Forelimb muscle (tissue), 1 donor: ENCODE measurements around the gene CASQ2. TPM values are rescaled to one million over a fixed set of nuclear protein-coding genes. Genes with fewer than 3 reads are reported as not detected.

Experiments used
- DNase-seq: peaks from one replicate; pipeline ENCODE4 v3.0.0-alpha.2; 2013; ENCODE audit warnings: low read depth
- polyA plus RNA-seq: library from polyadenylated mRNA; unstranded; fragments of 120-200 nt; gene quantifications from one replicate; pipeline ENCODE4 v1.2.1, GENCODE V29; 2013; ENCODE audit not compliant: insufficient read length

CASQ2 gene
- polyA plus RNA-seq: 914 TPM

DNA sequence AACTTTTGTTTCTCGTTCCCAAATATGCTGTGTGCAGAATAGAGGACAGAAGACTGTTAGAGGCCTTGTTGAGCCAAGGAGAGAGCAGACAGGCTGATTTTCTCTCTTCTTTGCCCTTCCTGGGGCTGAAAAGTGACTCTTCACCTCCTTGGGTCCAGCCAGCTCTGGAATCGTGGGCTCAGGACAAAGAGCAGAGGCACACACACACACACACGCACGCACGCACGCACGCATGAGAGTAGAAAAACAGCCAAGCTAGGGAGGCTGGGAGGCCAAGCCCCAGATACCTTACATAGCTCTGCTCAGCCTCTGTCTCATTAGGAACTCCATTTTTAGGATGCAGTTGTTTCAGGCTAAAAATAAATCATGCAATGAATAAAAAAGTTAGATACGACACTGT, at the start of gene CASQ2:
Gene CASQ2, minus strand, starts transcription at position 166 of the 400 bp plus-strand sequence. CDS start 173 bp downstream, outside the sequence.
- no peak for DNase-seq

DNA sequence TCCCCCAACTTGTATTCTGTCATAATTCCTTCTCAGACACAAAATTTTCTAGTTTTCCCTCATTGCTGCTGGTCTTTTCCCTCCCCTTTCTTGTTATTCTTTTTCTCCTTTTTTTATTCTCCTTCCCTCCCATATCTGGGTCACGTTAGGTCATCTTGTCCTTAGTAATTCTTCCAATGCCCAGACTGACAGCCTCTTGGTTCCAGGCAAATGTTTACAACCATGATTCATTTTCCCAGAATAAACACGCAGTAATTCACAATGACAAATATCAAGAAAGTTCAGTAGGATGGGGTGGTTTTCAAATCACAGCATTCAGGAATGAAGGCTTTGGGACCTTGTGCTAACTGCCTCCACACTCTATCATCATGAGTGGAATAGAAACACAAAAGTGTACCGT, 47.2 kb upstream of the CASQ2 start:
- DNase-seq: no peak

DNA sequence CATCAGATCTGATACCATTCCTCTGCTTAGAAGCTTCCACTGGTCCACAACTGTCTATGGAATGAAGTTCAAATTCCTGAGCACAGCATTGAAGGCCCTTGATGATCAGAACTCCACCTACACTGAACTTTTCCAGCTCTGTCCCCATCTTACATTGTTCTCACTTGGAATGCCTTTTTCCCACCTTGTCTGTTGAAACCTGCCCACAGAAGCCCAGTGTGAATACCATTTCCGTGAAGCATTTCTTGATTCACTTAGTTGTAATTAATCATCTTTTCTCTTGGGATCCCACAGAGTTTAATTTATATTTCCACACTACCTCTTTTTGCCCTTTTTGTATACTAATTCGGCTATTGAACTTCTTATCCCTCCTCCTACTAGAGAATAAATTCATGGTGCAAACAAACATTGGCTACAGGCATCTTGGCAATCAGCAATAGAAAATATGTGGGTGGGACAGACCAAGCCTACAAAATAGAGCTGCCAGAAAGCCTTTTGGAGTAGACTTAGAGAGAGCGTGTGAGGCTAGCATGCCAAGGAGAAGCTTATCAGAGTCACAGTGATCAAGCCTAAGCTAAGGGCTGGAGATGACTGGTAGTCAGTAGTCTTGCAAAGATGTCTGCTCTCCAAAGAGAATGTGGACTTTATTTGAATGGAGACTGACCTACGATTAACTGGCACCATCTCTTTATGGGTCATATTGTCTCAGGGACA, 46.3 kb upstream of the CASQ2 start:
- no peak for DNase-seq

- DNase-seq: no peak
Observed at GRCh38 chr1:115813727-115814126, 45.2 kb upstream of the CASQ2 start.

- no peak for DNase-seq
Observed at GRCh38 chr1:115811140-115811828, 42.8 kb upstream of the CASQ2 start.

DNA sequence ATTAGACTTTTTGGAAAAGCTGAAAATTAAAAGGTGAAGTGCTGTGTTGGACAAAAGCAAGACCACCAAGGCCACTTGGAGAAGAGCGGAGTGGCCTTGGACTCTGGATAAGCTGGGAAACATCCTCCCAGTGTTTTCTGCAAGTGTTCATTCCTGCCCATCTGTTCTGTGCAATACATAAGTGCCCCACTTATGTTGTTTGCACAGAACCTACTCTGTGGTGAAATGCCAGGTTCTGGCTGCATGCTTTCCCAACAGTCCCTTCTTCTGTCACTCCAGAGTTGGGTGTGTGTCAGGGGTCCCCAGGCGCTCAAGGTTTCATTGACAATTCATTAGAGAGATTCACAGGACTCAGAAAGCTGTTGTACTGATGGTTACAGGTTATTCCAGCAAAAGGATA, 42.1 kb upstream of the CASQ2 start:
- DNase-seq: no peak

DNA sequence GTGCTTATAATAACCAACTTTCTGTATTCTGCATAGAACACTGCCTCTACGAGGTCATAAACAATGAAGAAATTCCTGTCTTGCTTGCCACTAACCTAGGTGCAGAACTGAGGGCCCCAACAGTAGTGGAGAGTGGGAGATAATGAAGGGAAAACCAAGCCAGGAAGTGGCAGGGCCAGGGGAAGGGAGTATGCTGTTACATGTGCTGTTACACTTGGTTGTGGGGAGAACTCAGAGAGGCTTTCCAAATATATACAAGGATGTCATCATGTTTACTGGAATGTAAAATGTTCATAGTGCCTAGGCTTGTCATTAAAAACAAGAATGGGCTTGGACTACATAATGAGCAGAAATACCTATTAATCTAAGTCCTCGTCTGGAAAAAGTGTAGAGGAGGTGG, 41.3 kb upstream of the CASQ2 start:
- DNase-seq: no peak

- DNase-seq: no peak
Observed at GRCh38 chr1:115809076-115809475, 40.6 kb upstream of the CASQ2 start.

DNA sequence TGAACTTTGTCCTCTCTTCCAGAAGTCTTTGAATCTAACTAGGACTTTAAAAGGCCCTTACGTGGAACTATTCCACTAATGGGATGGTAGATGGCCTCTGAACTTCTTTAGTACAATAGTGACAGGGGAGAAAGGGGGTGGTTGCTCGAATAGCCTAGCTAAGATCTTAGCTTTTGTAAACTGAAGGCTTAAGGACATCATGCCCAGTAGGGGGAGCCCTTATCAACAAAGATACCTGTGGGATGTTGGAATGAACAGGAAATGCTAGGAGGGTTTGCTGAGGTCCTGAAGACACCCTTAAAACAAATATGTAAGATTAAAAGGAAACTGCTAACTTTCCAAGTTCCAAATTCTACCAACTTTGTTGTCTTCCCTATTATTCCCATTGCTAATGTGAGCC, 39.2 kb upstream of the CASQ2 start:
- DNase-seq: peak; percentile 32

DNA sequence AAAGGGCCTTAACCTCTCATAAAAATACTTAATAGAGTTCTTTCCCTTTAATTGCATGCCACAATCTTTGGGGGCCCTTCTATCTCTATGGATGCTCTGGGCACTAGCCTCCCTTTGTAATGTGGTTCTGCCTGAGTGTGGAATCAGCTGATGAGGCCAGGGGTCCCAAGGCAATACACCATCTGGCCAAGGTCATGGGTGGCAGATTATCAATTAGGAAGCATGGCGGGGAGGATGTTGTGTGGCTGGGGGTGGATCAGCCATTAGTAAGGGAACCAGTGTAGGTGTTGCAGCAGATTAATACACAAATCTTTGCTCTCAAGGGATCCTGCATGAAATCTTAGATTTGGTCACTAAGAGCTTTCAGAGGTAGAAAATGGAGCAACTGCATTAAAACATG, 37.1 kb upstream of the CASQ2 start:
- no peak for DNase-seq

GRCh38 chr1:115802416-115802815, 33.9 kb upstream of the CASQ2 start:
- DNase-seq: no peak

- DNase-seq: no peak
Observed at GRCh38 chr1:115797486-115797885, 29.0 kb upstream of the CASQ2 start.

DNA sequence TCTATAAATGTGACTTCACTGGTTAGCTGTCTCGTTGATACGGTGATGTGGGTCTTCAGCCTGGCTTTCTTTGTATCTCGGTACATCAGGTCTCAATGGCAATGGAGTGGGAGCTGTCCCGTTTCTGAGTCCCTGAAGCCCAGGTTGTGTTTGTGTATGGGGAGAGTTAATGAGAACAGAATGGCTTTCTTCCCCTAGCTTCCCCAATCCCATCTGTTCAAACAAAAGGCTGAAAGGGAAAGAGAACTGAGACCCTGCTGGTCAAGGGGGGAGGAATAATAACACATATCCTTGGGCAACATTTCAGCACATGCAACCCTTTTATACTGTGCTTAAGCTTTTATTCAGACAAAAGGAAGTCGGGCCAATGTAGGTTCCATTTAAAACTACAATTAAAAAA, 28.4 kb upstream of the CASQ2 start:
- no peak for DNase-seq

- DNase-seq: no peak
Observed at GRCh38 chr1:115796036-115796435, 27.5 kb upstream of the CASQ2 start.

DNA sequence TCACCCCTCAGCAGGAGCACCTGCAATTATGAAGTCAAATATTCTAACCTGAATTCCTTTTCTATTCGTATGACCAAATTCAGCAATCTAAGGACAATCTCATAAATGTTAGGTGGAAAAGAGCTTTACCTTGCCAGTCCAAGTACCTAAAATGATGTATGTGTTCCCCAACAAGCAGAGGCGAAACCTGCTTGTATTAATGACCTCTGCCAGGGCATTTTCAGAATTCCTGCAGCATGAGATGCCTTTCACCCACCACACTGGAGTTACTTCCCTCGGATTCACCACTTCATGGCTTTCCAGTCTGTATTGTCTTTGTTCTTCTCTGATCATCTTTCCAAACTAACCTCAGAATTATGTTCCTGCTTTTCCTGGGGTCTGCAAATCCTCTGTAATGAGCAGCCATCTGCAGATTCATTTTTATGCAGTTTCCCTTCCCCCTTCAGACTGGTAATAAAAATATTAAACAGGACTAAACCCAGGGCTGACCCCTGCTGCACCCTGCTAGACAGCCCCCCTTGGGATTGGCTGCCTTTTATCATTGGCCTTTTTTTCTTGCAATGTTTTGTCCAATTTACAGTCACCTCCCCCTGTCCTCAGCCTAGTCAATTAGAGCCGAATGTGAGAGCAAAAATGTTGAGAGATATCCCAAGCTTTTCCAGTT, 26.6 kb upstream of the CASQ2 start:
- DNase-seq: no peak

DNA sequence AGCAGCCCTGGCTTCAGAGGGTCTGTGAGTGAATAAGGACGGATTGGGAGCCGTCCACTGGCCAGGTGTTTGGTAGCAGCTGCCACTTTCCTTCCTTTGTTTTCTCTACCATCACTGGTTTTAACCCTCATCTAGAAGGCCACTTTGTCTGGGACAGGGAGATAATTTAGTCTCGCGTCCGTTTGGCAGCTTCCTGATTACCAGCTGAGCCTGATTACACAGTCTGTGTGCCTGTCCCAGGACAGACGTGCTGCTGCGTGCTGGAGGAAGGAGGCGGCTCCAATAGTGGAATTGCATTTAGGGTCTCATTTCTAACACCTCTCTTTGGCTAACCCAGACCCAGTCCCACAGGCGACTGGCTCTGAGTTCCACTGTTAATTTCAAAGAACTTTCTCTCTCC, 24.6 kb upstream of the CASQ2 start:
- DNase-seq: no peak

GRCh38 chr1:115791816-115792215, 23.3 kb upstream of the CASQ2 start:
- no peak for DNase-seq

DNA sequence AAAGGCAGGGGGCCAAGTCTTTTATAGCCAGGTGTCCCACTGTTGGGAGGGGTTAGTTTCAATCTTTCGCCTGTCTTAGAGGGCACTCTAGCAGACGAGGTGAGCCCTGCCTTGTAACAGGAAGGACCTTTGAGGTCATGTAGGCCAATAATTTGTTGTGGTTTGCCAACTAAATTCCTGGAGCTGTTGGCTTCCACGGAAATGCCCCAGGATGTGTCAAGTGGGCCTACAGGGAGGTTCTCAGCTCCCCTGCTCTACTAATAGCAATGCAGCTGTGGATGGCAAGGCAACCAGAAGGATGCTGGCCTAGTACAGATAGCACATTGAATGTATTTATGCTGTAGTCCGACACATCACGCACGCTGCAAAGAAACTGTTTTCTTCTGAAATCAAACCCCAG, 22.3 kb upstream of the CASQ2 start:
- no peak for DNase-seq

DNA sequence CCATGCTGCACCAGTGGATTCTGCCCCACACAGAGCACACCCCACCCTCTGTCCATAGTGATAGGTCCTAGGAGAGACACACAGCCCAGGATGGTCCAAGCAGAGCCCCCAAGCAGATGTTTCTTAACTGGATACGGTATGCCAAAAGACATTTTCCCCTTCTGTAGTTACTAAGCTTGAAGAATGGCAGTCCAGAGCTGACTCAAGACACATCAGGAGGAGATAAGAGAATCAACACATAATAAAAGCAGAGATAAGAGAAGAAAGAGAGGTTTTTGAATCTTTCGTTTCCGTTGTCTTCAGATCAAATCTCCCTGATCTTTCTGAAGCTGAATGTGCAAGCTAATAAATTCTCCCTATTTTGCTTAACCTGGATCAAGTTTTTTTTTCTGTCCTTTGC, 21.8 kb upstream of the CASQ2 start:
- DNase-seq: no peak

DNA sequence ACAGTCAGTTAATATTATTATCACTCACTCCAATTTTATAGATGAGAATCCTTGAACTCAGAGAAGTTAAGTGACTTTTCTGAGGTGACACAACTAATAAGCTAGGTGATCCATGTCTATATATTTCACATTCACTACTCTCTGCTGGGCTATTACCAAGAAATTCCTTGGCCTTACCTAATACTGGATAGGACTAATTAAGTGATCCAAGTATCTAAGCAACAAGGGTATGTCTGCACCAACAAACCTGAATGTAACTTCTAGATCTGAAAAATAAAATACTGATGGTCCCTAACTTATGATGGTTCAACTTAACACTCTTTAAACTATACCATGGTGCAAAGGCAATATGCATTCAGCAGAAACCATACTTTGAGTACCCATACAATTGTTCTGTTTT, 14.8 kb upstream of the CASQ2 start:
- no peak for DNase-seq

GRCh38 chr1:115782571-115783281, 14.2 kb upstream of the CASQ2 start:
- DNase-seq: no peak

GRCh38 chr1:115781851-115782250, 13.3 kb upstream of the CASQ2 start:
- DNase-seq: no peak
